Mammary epithelial cell (primary cell): ENCODE measurements around the gene RIMBP3B.
"Not testable (repeated sequence)": the region's sequence is repeated elsewhere in the genome, so short reads cannot be mapped to it uniquely, and the experiment has no call there.

ENCODE experiments used
- EZH2 ChIP-seq: IDR thresholded peaks from 2 replicates; pipeline ENCODE4 v1.6.1; 2012; ENCODE audit warnings: low read length, inconsistent platforms, borderline replicate concordance
- TF ChIP-seq, protein P1 (sequence below), 2 donors: IDR thresholded peaks in 1 of 2; conservative IDR thresholded peaks in 1 of 2; 2 replicates each; pipeline ENCODE4 v1.5.1; 2011 to 2012; ENCODE audit warnings: inconsistent platforms in 2 of 2, low read length in 2 of 2, mild to moderate bottlenecking in 2 of 2, control low read depth in 1 of 2, low read depth in 1 of 2; ENCODE audit not compliant: insufficient read depth in 1 of 2; ENCODE audit errors: extremely low read depth in 1 of 2

DNA sequence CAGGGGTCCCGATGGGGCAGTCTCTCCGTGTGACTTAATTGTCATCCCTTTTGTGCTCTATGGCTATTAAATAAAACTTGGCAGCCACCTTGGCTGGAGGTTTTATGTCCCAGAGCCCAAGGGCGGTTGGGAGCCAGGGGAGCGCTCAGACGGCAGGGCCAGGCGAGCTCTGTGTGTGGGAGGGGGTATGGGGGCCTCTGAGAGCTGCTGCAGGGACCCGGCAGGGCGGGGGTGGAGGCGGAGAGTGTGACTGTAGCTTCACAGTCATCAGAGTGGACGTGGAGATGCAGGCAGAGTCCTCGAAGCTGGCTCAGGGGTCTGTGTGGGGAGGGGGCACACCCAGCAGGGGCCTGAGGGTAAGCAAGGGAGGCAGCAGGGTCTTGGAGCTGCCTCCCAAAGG lies 19.2 kb upstream of the RIMBP3B start:
- TF ChIP-seq, protein P1, sequence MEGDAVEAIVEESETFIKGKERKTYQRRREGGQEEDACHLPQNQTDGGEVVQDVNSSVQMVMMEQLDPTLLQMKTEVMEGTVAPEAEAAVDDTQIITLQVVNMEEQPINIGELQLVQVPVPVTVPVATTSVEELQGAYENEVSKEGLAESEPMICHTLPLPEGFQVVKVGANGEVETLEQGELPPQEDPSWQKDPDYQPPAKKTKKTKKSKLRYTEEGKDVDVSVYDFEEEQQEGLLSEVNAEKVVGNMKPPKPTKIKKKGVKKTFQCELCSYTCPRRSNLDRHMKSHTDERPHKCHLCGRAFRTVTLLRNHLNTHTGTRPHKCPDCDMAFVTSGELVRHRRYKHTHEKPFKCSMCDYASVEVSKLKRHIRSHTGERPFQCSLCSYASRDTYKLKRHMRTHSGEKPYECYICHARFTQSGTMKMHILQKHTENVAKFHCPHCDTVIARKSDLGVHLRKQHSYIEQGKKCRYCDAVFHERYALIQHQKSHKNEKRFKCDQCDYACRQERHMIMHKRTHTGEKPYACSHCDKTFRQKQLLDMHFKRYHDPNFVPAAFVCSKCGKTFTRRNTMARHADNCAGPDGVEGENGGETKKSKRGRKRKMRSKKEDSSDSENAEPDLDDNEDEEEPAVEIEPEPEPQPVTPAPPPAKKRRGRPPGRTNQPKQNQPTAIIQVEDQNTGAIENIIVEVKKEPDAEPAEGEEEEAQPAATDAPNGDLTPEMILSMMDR (conservative IDR thresholded peaks at IDR 0.05 in 1 of 2, IDR thresholded peaks at IDR 0.05 in 1 of 2; ENCODE audit: extremely low read depth in 1 of 2, insufficient read depth in 1 of 2, low read depth in 1 of 2, low read length in 2 of 2) = not testable (repeated sequence)
- TF ChIP-seq EZH2 = not testable (repeated sequence)
